A673 (cell line): Measurements from ENCODE around the gene PEPD. TPM values are rescaled to one million over a fixed set of nuclear protein-coding genes. Genes with fewer than 3 reads are reported as not detected.

Experiments used
- BruUV-seq: library from RNA; stranded (reverse); fragments of 400-500 nt; replicated peaks from 2 replicates; lab custom pipeline; 2021; lab: Mats Ljungman, UMichigan
- CTCF ChIA-PET: fragments of 300-600 bp; sonication (Branson Sonifier 250); formaldehyde crosslinking; loops from one replicate; lab custom pipeline; 2022; ENCODE audit warnings: antibody characterized with exemption; lab: Charles Lee
- POLR2A ChIA-PET: fragments of 300-600 bp; sonication (Branson Sonifier 250); formaldehyde crosslinking; loops from one replicate; lab custom pipeline; 2022; ENCODE audit warnings: antibody characterized with exemption; ENCODE audit not compliant: low non-redundant PET; lab: Charles Lee
- DNase-seq: peaks from one replicate; pipeline ENCODE4 v3.0.0-alpha.2; 2015; ENCODE audit warnings: low spot score
- H3K27ac ChIP-seq: fragments of 200-600 bp; sonication (generic); 2 replicates; pipeline ENCODE4 v1.5.1; 2016; ENCODE audit warnings: mixed run types, low read depth, mild to moderate bottlenecking, mixed read lengths, antibody characterized with exemption, low read length; ENCODE audit not compliant: poor library complexity, severe bottlenecking
- H3K27me3 ChIP-seq: fragments of 200-600 bp; sonication (generic); replicated peaks from 2 replicates; pipeline ENCODE4 v1.6.1; 2017; ENCODE audit warnings: mixed run types, low read depth, mild to moderate bottlenecking, mixed read lengths, antibody characterized with exemption, low read length; ENCODE audit not compliant: insufficient read depth, poor library complexity
- H3K36me3 ChIP-seq: fragments of 200-600 bp; sonication (generic); 2 replicates; pipeline ENCODE4 v1.6.1; 2016; ENCODE audit warnings: mixed run types, mild to moderate bottlenecking, mixed read lengths, antibody characterized with exemption, low read length; ENCODE audit not compliant: insufficient read depth, poor library complexity, severe bottlenecking
- H3K4me1 ChIP-seq: fragments of 200-600 bp; sonication (generic); 2 replicates; pipeline ENCODE4 v1.6.1; 2017; ENCODE audit warnings: mixed run types, mild to moderate bottlenecking, mixed read lengths, antibody characterized with exemption, low read length; ENCODE audit not compliant: insufficient read depth, poor library complexity, severe bottlenecking
- H3K4me3 ChIP-seq: fragments of 200-600 bp; sonication (generic); 2 replicates; pipeline ENCODE4 v1.5.1; 2016; ENCODE audit warnings: low read depth, mixed run types, mild to moderate bottlenecking, mixed read lengths, low read length; ENCODE audit not compliant: poor library complexity, severe bottlenecking
- H3K9me3 ChIP-seq: fragments of 200-600 bp; sonication (generic); 2 replicates; pipeline ENCODE4 v1.6.1; 2016; ENCODE audit warnings: mixed run types, low read depth, mild to moderate bottlenecking, mixed read lengths, antibody characterized with exemption, low read length; ENCODE audit not compliant: poor library complexity, severe bottlenecking
- EZH2 ChIP-seq: fragments of 200-600 bp; sonication (generic); IDR thresholded peaks from 2 replicates; pipeline ENCODE4 v1.6.1; 2017; ENCODE audit warnings: borderline replicate concordance, low read depth, mild to moderate bottlenecking, mixed read lengths, antibody characterized with exemption, low read length; ENCODE audit not compliant: poor library complexity, severe bottlenecking
- intact Hi-C: fragments of 100-400 bp; cut with micrococcal nuclease; formaldehyde crosslinking; loops from one replicate; pipeline ENCODE4 v1.10.0; 2022; ENCODE audit not compliant: unreplicated experiment
- total RNA-seq: library from RNA; stranded (reverse); gene quantifications from 2 replicates; pipeline ENCODE4 v1.2.3, GENCODE V29; 2021
- TF ChIP-seq, protein P1 (sequence below): fragments of 300-800, 200-600 bp; sonication (generic); conservative IDR thresholded peaks from 2 replicates; pipeline ENCODE4 v1.5.1; 2017; ENCODE audit warnings: low read depth, mild to moderate bottlenecking, antibody characterized with exemption, low read length, moderate library complexity, mixed read lengths

The PEPD gene
- total RNA-seq, 1 experiment from 2014 or later, result 82.2 TPM

DNA sequence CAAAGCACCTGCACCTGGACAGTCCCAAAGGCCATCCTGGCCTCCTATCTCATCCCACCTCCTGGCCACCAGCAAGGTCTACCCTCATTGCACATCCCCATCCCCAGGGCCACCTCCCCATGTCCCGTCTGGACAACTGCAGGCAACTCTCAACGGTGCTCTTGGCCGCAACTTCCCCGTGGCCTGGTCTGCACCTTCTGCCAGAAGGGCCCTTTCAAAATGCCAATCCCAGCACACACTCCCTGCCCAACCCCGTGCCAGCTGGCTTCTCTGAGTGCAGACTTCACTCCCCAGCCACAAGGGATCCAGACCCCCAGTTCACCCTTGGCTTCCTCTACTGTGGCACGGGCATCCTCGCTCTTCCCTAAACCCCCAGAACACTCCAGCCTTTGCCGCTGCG, 8.2 kb downstream of the PEPD start:
- Histone ChIP-seq H3K36me3 (no peaks in the 10 kb centered on the region), H3K27me3 (no peaks in the 10 kb centered on the region), H3K4me1 (no peaks in the 10 kb centered on the region), H3K27ac (no peak overlapping the region), H3K4me3 (no peak overlapping the region), H3K9me3 (no peaks in the 10 kb centered on the region)
- ChIA-PET CTCF (no interaction called here), POLR2A (no interaction called here)
- no peak for TF ChIP-seq EZH2
- TF ChIP-seq, protein P1, sequence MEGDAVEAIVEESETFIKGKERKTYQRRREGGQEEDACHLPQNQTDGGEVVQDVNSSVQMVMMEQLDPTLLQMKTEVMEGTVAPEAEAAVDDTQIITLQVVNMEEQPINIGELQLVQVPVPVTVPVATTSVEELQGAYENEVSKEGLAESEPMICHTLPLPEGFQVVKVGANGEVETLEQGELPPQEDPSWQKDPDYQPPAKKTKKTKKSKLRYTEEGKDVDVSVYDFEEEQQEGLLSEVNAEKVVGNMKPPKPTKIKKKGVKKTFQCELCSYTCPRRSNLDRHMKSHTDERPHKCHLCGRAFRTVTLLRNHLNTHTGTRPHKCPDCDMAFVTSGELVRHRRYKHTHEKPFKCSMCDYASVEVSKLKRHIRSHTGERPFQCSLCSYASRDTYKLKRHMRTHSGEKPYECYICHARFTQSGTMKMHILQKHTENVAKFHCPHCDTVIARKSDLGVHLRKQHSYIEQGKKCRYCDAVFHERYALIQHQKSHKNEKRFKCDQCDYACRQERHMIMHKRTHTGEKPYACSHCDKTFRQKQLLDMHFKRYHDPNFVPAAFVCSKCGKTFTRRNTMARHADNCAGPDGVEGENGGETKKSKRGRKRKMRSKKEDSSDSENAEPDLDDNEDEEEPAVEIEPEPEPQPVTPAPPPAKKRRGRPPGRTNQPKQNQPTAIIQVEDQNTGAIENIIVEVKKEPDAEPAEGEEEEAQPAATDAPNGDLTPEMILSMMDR, result no peak
- no TSS peak for BruUV-seq
- DNase-seq, result no peak
- intact Hi-C loops, result no loop called here

DNA sequence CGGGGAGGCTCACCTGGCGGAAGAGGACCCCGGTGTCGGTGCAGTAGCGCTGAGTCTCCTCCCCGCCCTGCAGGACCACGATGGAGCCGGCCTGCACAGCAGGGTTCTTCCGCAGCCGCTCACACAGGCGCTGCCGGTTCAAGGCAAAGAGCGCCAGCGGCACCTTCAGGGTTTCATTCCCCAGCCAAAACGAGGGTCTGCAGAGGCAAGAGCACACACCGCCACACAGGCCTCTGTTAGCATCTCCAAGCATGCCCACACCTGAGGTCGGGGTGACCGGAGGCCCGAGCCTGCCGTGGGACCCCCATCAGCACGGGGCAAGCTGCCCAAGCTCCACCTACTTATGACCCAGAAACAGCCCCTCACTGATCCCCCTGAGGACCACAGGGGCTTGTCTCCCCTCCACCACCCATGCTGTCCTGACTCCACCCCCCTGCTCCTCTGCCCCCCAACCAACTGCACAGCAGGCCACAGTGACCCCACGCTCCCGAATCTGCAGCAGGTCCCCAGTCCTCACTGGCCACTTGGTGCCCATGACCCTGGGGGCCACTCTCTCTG, 8.9 kb downstream of the PEPD start:
- DNase-seq, result no peak
- H3K36me3 ChIP-seq, result no peaks in the 10 kb centered on the region
- H3K4me1 ChIP-seq, result no peaks in the 10 kb centered on the region
- no TSS peak for BruUV-seq
- ChIA-PET POLR2A (no interaction called here), CTCF (no interaction called here)
- H3K27me3 ChIP-seq, result no peaks in the 10 kb centered on the region
- H3K4me3 ChIP-seq, result no peak overlapping the region
- TF ChIP-seq, protein P1, result no peak
- TF ChIP-seq EZH2, result no peak
- intact Hi-C loops, result no loop called here
- no peak overlapping the region for H3K27ac ChIP-seq
- H3K9me3 ChIP-seq, result no peaks in the 10 kb centered on the region

DNA sequence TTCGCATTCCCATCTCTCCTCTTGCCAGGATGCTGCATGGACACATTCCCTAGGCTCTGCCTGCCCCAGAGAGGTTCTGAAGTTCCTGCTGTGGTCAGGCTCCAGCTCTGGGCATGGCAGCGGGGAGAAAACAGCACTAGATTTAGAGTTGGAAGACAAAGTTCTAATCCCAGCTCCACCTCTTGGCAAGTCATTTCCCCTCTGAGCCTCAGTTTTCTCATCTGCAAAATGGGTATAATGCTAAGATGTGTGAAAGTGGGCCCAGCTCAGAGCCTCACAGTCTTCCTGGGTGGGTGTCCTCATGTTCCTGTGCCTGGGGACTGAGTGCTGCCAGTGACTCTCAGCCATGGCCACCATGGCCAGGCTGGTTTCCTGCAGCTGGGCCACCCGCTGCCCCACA, 9.6 kb downstream of the PEPD start:
- H3K4me3 ChIP-seq, result no peak overlapping the region
- POLR2A ChIA-PET, result no interaction called here
- no peaks in the 10 kb centered on the region for H3K4me1 ChIP-seq
- TF ChIP-seq, protein P1, result no peak
- TF ChIP-seq EZH2, result no peak
- no peaks in the 10 kb centered on the region for H3K27me3 ChIP-seq
- no peak for DNase-seq
- H3K27ac ChIP-seq, result no peak overlapping the region
- no peaks in the 10 kb centered on the region for H3K9me3 ChIP-seq
- CTCF ChIA-PET, result no interaction called here
- H3K36me3 ChIP-seq, result no peaks in the 10 kb centered on the region
- BruUV-seq, result no TSS peak
- intact Hi-C loops, result no loop called here
